GM13976 (cell line): ENCODE data around the gene LY6G6F.

ENCODE experiments used
- DNase-seq: peaks from one replicate; pipeline ENCODE4 v3.0.0; 2012; ENCODE audit warnings: low spot score
- in situ Hi-C: fragments of 300-500 bp; cut with MboI; formaldehyde crosslinking; loops from one replicate; pipeline ENCODE4 v1.12.0; 2022; ENCODE audit warnings: low sequenced_read_pairs, mixed read lengths, inconsistent platforms; ENCODE audit not compliant: unreplicated experiment
- TF ChIP-seq, protein P1 (sequence below): IDR thresholded peaks from 2 replicates; pipeline ENCODE4 v1.5.1; 2012; ENCODE audit warnings: borderline replicate concordance, mild to moderate bottlenecking; ENCODE audit not compliant: insufficient read depth; ENCODE audit errors: extremely low read depth, missing control alignments, control extremely low read depth

The LY6G6F gene

DNA sequence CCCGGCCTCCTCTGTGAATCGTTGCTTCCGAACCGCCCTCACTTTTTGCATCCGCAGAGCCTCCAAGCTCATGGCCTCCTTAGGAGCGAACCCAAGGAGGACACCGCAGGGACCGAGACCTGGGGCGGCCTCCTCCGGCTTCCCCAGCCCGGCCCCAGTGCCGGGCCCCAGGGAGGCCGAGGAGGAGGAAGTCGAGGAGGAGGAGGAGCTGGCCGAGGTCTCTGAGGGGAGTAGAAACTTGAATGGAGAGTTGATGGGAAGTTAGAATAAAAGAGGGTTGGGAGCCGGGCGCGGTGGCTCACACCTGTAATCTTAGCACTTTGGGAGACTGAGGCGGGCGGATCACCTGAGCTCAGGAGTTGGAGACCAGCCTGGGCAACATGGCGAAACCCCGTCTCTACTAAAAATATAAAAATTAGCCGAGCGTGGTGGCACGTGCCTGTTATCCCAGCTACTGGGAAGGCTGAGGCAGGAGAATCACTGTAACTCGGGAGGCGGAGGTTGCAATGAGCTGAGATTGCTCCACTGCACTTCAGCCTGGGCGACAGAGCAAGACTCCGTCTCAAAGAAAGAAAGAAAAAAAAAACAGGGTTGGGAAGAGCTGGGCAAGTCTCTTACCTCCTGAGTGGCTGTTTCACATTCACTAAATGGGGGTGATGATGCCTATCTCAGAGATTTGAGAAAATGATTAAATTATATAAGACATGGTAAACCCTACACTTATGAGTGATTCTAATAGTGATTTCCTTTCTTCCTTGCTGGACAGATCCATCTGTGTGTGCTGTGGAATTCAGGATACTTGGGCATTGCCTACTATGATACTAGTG is 33.9 kb downstream of the LY6G6F start:
- in situ Hi-C loops = no loop called here
- TF ChIP-seq, protein P1, sequence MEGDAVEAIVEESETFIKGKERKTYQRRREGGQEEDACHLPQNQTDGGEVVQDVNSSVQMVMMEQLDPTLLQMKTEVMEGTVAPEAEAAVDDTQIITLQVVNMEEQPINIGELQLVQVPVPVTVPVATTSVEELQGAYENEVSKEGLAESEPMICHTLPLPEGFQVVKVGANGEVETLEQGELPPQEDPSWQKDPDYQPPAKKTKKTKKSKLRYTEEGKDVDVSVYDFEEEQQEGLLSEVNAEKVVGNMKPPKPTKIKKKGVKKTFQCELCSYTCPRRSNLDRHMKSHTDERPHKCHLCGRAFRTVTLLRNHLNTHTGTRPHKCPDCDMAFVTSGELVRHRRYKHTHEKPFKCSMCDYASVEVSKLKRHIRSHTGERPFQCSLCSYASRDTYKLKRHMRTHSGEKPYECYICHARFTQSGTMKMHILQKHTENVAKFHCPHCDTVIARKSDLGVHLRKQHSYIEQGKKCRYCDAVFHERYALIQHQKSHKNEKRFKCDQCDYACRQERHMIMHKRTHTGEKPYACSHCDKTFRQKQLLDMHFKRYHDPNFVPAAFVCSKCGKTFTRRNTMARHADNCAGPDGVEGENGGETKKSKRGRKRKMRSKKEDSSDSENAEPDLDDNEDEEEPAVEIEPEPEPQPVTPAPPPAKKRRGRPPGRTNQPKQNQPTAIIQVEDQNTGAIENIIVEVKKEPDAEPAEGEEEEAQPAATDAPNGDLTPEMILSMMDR = no peak

DNA sequence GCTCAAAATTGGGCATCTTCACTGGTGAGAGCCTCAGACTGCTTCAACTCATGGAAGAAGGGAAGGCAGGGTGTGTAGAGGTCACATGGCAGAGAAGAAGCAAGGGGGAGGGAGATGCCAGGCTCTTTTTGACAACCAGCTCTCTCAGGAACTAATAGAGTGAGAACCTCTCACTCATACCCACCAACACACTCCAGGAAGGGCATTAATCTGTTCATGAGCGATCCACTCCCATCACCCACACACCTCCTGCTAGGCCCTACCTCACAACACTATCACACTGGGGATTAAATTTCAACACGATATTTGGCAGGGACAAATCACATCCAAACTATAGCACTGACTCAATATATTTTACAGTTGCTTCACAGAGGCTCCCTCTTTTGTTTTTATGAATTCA is 35.1 kb downstream of the LY6G6F start:
- no peak for DNase-seq
- in situ Hi-C loops = no loop called here
- TF ChIP-seq, protein P1 = no peak

More for the DNA sequence above, 33.9 kb downstream of the LY6G6F start:
- DNase-seq = no peak

DNA sequence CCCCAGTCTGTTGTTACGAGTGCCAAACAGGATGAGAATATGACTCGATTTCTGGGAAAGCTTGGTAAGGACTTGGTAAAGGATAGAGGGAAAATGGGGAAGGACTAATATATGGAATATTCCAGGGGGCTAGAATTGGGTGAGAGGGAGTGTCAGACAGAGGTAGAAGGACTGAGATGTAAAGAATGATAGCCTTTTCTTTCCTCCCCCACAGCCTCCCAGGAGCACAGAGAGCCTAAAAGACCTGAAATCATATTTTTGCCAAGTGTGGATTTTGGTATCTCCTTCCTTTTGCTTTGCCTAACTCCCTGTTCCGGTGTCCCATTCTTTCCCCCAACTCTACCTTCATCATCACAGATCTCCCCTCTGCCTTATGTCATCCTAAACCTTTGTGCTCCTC is 36.2 kb downstream of the LY6G6F start:
- in situ Hi-C loops = no loop called here
- TF ChIP-seq, protein P1 = no peak
- DNase-seq = no peak

DNA sequence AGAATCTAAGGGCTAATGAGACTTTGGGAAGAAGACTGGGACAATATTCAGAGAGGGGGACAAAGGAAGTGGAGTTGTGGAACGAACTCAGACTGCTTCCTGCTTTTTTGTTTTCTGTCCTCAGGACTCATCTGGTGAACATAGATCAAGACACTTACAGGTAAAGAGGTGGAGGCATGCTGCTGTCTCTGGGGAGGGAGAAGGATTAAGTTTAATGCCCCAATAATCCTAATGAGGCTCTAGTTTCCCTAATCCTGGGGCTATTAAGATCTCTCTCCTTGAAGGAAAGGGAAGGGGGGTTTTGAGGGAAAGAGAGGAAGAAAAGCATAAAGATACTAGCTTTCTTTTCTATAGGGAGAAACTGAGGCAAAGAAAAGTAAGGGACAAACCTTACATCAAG is 37.8 kb downstream of the LY6G6F start:
- in situ Hi-C loops = no loop called here
- DNase-seq = no peak
- TF ChIP-seq, protein P1 = no peak

DNA sequence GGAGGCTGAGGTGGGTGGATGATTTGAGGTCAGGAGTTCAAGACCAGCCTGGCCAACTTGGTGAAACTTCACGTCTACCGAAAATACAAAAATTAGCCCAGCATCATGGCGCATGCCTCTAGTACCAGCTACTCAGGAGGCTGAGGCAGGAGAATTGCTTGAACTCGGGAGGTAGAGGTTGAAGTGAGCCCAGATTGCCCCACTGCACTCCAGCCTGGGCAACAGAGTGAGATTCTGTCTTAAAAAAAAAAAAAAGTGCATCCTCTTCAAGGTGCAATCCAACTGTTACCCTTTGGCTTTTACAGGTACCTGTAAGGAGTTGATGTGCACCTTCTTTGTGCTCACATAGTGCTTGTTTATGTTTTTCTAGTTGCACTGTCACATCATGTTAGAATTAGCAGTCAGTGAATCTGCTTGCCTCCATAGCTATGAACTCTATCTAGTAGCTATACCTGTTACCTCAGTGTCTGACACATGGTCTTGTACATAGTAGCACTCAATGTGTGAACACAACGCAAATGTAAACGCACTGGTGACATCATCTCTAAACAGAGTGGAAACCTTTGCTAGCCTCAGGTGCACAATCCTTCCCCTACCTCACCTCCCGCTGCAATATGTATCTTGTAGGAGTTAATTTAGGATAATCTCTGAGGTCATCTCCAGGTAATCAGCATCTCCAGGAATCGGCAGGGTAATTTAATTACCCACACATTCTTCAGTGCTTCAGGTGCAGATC is 42.8 kb downstream of the LY6G6F start:
- in situ Hi-C loops = no loop called here
- TF ChIP-seq, protein P1 = no peak
- DNase-seq = no peak

DNA sequence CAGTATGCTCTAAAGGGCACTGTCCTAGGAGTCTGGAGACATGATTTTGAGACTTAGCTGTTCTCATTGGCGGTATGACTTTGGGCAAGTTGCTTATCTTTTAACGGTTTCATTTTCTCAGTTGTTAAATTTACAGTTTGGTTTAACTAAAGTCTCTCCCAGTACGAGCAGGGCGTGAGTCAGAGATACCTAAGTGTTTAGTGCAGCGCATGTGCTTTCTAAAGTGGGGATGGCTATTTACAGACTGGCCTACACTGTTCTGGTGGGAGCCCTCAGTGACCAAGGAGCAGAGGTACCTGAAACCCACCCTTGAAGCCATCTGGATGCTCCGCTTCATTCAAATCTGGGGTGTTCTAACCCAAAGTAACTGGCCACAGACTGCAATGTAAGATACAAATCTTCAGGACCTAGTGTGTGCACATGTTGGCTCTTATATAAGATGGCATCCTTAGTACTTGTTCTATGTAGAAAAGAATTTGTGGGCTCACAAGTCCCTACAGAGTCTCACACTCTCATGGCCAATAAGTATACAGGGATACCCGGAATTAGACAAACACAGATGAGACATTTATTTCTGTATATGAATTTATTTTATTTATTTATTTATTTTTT is 43.9 kb downstream of the LY6G6F start:
- in situ Hi-C loops = no loop called here
- no peak for DNase-seq
- TF ChIP-seq, protein P1 = no peak
